Neural crest cell (in vitro differentiated cells): Measurements from ENCODE around the gene SNX1. TPM values are rescaled to one million over a fixed set of nuclear protein-coding genes. Genes with fewer than 3 reads are reported as not detected.
"Not testable (repeated sequence)": the region's sequence is repeated elsewhere in the genome, so short reads cannot be mapped to it uniquely, and the experiment has no call there.

Experiments used
- DNase-seq: peaks from one replicate; pipeline ENCODE4 v3.0.0; 2021; ENCODE audit warnings: low read depth, mixed read lengths, low spot score
- H3K27ac Mint-ChIP-seq: one replicate; pipeline ENCODE4 v1.8.0; 2021; ENCODE audit warnings: mild to moderate bottlenecking, mixed read lengths; ENCODE audit not compliant: unreplicated experiment
- H3K27me3 Mint-ChIP-seq: 2 replicates; pipeline ENCODE4 v1.8.0; 2021; ENCODE audit warnings: low read depth, mild to moderate bottlenecking, mixed read lengths
- H3K36me3 Mint-ChIP-seq: 2 replicates; pipeline ENCODE4 v1.8.0; 2021; ENCODE audit warnings: low read depth, mild to moderate bottlenecking, mixed read lengths
- H3K4me1 Mint-ChIP-seq: 2 replicates; pipeline ENCODE4 v1.8.0; 2021; ENCODE audit warnings: mixed read lengths
- H3K4me3 Mint-ChIP-seq: one replicate; pipeline ENCODE4 v1.8.0; 2021; ENCODE audit warnings: mild to moderate bottlenecking, mixed read lengths
- H3K9me3 Mint-ChIP-seq: 2 replicates; pipeline ENCODE4 v1.8.0; 2021; ENCODE audit warnings: mixed read lengths
- total RNA-seq: library from RNA; stranded (reverse); gene quantifications from 2 replicates; pipeline ENCODE4 v1.2.1, GENCODE V29; 2021
- TF ChIP-seq, protein P1 (sequence below): fragments of 200-600 bp; sonication (generic); conservative IDR thresholded peaks from 2 replicates; pipeline ENCODE4 v1.5.0; 2021; ENCODE audit warnings: antibody characterized with exemption, mild to moderate bottlenecking

SNX1 gene
- total RNA-seq, 1 donor from 2014 or later, result 131 TPM

DNA sequence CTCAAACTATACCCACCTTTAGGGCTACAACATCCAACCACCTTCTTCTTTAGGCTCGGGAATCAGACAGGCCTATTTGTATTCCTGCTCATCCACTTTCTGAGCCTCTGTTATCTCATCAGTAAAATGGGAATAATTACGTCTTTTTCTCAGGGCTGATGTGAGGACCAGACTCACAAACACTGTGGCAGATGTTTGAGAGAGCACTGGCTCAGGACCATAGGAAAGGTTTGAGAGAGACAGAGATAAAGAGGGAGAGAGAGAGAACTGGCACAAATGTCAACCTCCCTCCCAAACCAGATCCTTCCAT lies 44.7 kb upstream of the SNX1 start:
- Mint-ChIP-seq H3K36me3 (no peaks in the 10 kb centered on the region), H3K9me3 (no peaks in the 10 kb centered on the region), H3K27me3 (peaks cover 5% of the 10 kb centered on the region), H3K27ac (no peak overlapping the region), H3K4me3 (peak overlapping the region; percentile 34), H3K4me1 (peaks cover 43% of the 10 kb centered on the region)
- no peak for DNase-seq
- TF ChIP-seq, protein P1, sequence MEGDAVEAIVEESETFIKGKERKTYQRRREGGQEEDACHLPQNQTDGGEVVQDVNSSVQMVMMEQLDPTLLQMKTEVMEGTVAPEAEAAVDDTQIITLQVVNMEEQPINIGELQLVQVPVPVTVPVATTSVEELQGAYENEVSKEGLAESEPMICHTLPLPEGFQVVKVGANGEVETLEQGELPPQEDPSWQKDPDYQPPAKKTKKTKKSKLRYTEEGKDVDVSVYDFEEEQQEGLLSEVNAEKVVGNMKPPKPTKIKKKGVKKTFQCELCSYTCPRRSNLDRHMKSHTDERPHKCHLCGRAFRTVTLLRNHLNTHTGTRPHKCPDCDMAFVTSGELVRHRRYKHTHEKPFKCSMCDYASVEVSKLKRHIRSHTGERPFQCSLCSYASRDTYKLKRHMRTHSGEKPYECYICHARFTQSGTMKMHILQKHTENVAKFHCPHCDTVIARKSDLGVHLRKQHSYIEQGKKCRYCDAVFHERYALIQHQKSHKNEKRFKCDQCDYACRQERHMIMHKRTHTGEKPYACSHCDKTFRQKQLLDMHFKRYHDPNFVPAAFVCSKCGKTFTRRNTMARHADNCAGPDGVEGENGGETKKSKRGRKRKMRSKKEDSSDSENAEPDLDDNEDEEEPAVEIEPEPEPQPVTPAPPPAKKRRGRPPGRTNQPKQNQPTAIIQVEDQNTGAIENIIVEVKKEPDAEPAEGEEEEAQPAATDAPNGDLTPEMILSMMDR, result no peak

DNA sequence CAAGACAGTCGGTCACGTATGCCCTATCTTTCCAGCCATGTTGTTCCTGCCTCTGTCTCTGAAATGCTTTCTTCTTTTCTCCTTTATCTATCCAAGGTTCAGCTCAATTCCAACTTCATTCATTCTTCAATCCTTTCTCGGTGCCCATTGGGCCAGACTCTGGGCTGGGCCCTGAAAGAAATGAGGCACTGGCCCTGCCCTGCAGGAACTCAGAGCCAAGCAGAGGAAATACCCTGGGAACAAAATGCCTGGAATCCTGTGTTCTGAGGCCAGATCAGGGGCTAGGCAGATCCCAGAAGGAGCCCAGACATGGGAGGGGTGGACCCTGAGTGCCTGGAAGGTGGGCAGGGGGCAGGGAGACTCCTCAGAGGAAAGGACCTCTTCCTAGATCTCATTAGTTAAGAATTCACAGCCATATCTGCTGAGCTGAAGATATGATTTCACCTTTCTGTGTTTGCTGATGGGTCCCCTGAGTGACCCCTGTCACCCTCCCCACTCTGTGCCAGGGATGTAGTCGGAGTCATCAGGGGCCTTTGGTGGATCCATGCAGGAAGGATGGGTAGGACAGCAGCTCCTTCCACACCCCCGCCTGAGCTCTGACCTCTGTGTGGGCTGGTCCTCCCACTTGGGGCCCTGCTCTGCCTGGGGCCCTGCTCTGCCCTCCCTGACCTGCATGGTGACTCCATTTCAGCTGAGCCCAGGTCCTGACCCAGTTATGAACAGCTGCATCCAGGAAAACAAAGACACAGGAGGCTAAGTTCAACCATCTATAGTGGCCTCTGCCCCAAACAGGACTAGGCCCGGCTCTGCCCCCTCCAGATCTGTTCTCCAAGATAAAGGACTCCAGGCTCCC lies 44.1 kb upstream of the SNX1 start:
- no peak for DNase-seq
- Mint-ChIP-seq H3K9me3 (no peaks in the 10 kb centered on the region), H3K27ac (peak overlapping the region; percentile 7), H3K4me1 (peaks cover 41% of the 10 kb centered on the region), H3K4me3 (peak overlapping the region; percentile 34), H3K36me3 (no peaks in the 10 kb centered on the region), H3K27me3 (peaks cover 4% of the 10 kb centered on the region)
- TF ChIP-seq, protein P1, result no peak

DNA sequence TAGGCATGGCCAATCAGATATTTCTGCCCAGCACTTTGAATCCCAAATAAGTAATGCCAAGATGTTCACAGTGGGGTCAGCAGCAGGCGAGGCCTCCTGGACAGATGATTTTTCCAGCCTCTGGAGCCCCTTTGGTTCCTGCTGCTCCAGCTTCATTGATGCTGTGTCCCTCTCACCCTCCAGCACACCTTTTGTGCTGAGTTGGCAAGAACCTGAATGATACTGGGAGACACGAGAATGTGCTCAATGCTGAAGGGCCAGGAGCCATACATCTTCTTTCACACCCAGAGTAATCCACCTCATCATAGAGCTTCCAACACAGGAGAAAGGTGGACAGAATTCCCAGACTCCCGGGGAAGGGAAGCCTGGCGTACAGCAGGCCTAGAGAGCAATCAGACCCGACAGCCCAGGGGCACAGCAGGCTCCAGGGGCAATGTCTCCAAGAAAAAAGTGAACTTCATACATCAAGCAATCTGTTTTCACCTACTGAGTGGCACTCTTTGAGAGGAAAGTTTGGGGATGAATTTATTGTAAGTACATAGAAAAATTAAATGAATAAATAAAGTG lies 42.8 kb upstream of the SNX1 start:
- Mint-ChIP-seq H3K27ac (peak overlapping the region; percentile 35), H3K36me3 (no peaks in the 10 kb centered on the region), H3K4me1 (peaks cover 37% of the 10 kb centered on the region), H3K4me3 (no peak overlapping the region), H3K27me3 (peaks cover 2% of the 10 kb centered on the region), H3K9me3 (no peaks in the 10 kb centered on the region)
- TF ChIP-seq, protein P1, result no peak
- no peak for DNase-seq

DNA sequence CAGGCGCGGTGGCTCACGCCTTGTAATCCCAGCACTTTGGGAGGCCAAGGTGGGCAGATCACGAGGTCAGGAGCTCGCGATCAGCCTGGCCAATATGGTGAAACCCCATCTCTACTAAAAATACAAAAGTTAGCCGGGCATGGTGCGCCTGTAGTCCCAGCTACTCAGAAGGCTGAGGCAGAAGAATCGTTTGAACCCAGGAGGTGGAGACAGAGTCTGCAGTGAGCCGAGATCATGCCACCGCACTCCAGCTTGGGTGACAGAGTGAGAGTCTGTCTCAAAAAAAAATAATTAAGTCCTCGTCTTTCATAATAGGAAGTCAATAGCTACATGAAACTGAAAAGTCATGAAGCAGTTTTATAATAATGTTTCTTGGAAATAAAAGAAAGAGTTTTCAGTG lies 42.1 kb upstream of the SNX1 start:
- not testable (repeated sequence) for H3K27ac Mint-ChIP-seq

DNA sequence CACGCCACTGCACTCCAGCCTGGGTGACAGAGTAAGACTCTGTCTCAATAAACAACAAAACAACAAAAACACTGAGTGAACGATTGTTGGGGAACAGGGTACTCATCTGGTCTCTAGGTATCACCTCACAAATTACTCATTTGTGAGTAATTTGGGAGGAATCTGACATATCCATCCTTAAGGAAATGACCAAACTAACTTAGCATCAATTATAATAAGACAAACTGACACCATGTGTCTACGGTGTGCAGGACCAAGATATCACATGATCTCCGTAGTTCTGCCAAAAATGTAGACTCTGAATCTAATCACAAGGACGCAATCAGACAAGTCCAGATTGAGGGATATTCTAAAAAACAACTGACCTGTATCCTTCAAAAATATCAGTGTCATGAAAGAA lies 37.5 kb upstream of the SNX1 start:
- no peak for DNase-seq
- H3K4me1 Mint-ChIP-seq, result peaks cover 11% of the 10 kb centered on the region
- no peaks in the 10 kb centered on the region for H3K36me3 Mint-ChIP-seq
- TF ChIP-seq, protein P1, result no peak
- no peaks in the 10 kb centered on the region for H3K9me3 Mint-ChIP-seq
- no peak overlapping the region for H3K27ac Mint-ChIP-seq
- H3K27me3 Mint-ChIP-seq, result no peaks in the 10 kb centered on the region
- H3K4me3 Mint-ChIP-seq, result no peak overlapping the region

More for the DNA sequence above, 42.1 kb upstream of the SNX1 start:
- H3K36me3 Mint-ChIP-seq, H3K9me3 Mint-ChIP-seq, H3K4me3 Mint-ChIP-seq, H3K27me3 Mint-ChIP-seq, DNase-seq: not testable (repeated sequence)
- peaks cover 37% of the 10 kb centered on the region for H3K4me1 Mint-ChIP-seq

DNA sequence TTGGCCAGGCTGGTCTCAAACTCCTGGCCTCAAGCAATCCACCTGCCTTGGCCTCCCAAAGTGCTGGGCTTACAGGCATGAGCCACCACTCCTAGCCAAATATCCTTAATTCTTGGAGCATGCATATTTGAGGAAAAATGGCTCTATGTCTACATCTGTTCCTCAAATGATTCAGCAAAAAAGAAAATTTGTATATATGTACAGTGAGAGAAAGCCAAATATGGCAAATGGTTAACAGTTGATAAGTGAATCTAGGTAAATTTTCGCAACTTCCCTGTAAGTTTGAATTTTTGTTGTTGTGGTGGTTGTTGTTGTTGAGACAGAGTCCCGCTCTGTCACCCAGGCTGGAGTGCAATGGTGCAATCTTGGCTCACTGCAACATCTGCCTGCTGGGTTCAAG lies 36.7 kb upstream of the SNX1 start:
- not testable (repeated sequence) for H3K27ac Mint-ChIP-seq, H3K9me3 Mint-ChIP-seq, H3K4me3 Mint-ChIP-seq, H3K36me3 Mint-ChIP-seq, DNase-seq, H3K27me3 Mint-ChIP-seq, H3K4me1 Mint-ChIP-seq
